HCT116 (cell line): Measurements from ENCODE around the gene GPRC5D. TPM values are rescaled to one million over a fixed set of nuclear protein-coding genes. Genes with fewer than 3 reads are reported as not detected.

Source experiments
- ATAC-seq: fragments of 200-7000 bp; cut with Tn5 transposase; 2 replicates; pipeline ENCODE4 v1.9.1; 2020; ENCODE audit warnings: mild to moderate bottlenecking, moderate library complexity
- BruUV-seq: library from RNA; stranded (reverse); fragments of 400-500 nt; replicated peaks from 2 replicates; lab custom pipeline; 2021; lab: Mats Ljungman, UMichigan
- CTCF ChIA-PET: fragments of 300-600 bp; sonication (Branson Sonifier 250); formaldehyde crosslinking; loops from one replicate; lab custom pipeline; 2021; ENCODE audit warnings: antibody characterized with exemption; lab: Charles Lee
- POLR2A ChIA-PET: fragments of 300-600, 350-600 bp; sonication (Branson Sonifier 250); formaldehyde crosslinking; loops from one replicate; lab custom pipeline; 2021; ENCODE audit warnings: antibody characterized with exemption; lab: Charles Lee
- RAD21 ChIA-PET, 2 experiments: fragments of 300-600 bp; sonication (Branson Sonifier 250); formaldehyde crosslinking; loops; one replicate each; lab custom pipeline; 2023; ENCODE audit warnings: low total read pairs in 2 of 2; ENCODE audit not compliant: uncharacterized antibody in 2 of 2, unreplicated experiment in 2 of 2, low non-redundant PET in 1 of 2; lab: Charles Lee
- DNase-seq: peaks from one replicate; pipeline ENCODE4 v3.0.0-alpha.2; 2010; ENCODE audit warnings: low read depth, low spot score
- H2AFZ ChIP-seq: fragments of 200-600 bp; shearing (Covaris generic), sonication (generic); 2 replicates; pipeline ENCODE4 v1.6.1; 2017; ENCODE audit warnings: low read depth, mixed run types, mixed read lengths, antibody characterized with exemption, low read length; ENCODE audit not compliant: poor library complexity, severe bottlenecking
- H3K27ac ChIP-seq: 2 replicates; pipeline ENCODE4 v1.5.1; 2012; ENCODE audit warnings: low read depth, low read length
- H3K27me3 ChIP-seq: fragments of 200-600 bp; sonication (generic); 2 replicates; pipeline ENCODE4 v1.6.1; 2016; ENCODE audit warnings: mixed run types, low read length, mixed read lengths; ENCODE audit not compliant: insufficient read depth
- H3K36me3 ChIP-seq, 2 experiments: fragments of 200-500 bp in 1 of 2; fragments of 200-600 bp in 1 of 2; sonication (Bioruptor generic) in 1 of 2; sonication (generic) in 1 of 2; 2 replicates each; pipeline versions ENCODE4 v1.5.1 to v1.6.1; 2014 to 2016; ENCODE audit warnings: low read length in 2 of 2, inconsistent platforms in 1 of 2, mixed read lengths in 1 of 2, mixed run types in 1 of 2; ENCODE audit not compliant: insufficient read depth in 2 of 2, control insufficient read depth in 1 of 2
- H3K4me1 ChIP-seq, 2 experiments: fragments of 200-600 bp in 1 of 2; sonication (generic) in 1 of 2; 2 replicates each; pipeline versions ENCODE4 v1.5.1 to v1.6.1; 2012 to 2017; ENCODE audit warnings: low read length in 2 of 2, inconsistent platforms in 1 of 2, mild to moderate bottlenecking in 1 of 2, mixed read lengths in 1 of 2, mixed run types in 1 of 2, moderate library complexity in 1 of 2; ENCODE audit not compliant: insufficient read depth in 2 of 2, control insufficient read depth in 1 of 2
- H3K4me2 ChIP-seq: fragments of 200-600 bp; sonication (generic); 2 replicates; pipeline ENCODE4 v1.6.1; 2017; ENCODE audit warnings: mixed run types, low read length, mixed read lengths
- H3K4me3 ChIP-seq, 2 experiments: fragments of 200-600 bp in 1 of 2; sonication (generic) in 1 of 2; replicated peaks in 1 of 2; 2 replicates each; pipeline ENCODE4 v1.5.1; 2011 to 2016; ENCODE audit warnings: low read length in 2 of 2, control low read depth in 1 of 2, low read depth in 1 of 2, mild to moderate bottlenecking in 1 of 2, mixed read lengths in 1 of 2, mixed run types in 1 of 2
- H3K79me2 ChIP-seq: fragments of 200-600 bp; sonication (generic); 2 replicates; pipeline ENCODE4 v1.6.1; 2017; ENCODE audit warnings: mild to moderate bottlenecking, mixed run types, low read length, moderate library complexity, mixed read lengths; ENCODE audit not compliant: insufficient read depth
- H3K9ac ChIP-seq: fragments of 200-600 bp; sonication (generic); 2 replicates; pipeline ENCODE4 v1.6.1; 2016; ENCODE audit warnings: low read length, mixed read lengths
- H3K9me2 ChIP-seq: fragments of 200-600 bp; sonication (generic), shearing (Covaris generic); 2 replicates; pipeline ENCODE4 v1.6.1; 2017; ENCODE audit warnings: mixed run types, mild to moderate bottlenecking, moderate library complexity; ENCODE audit not compliant: insufficient read depth
- H3K9me3 ChIP-seq, 2 experiments: fragments of 200-500 bp in 1 of 2; fragments of 200-600 bp in 1 of 2; sonication (Bioruptor generic) in 1 of 2; sonication (generic) in 1 of 2; 2 replicates each; pipeline ENCODE4 v1.6.1; 2014 to 2017; ENCODE audit warnings: low read length in 2 of 2, mixed read lengths in 2 of 2, inconsistent platforms in 1 of 2, low read depth in 1 of 2, mild to moderate bottlenecking in 1 of 2, mixed run types in 1 of 2, moderate library complexity in 1 of 2; ENCODE audit not compliant: control insufficient read depth in 1 of 2, insufficient read depth in 1 of 2
- H4K20me1 ChIP-seq: fragments of 200-600 bp; sonication (generic), shearing (Covaris generic); 2 replicates; pipeline ENCODE4 v1.6.1; 2017; ENCODE audit warnings: mixed run types, mild to moderate bottlenecking, moderate library complexity; ENCODE audit not compliant: insufficient read depth
- ATF3 ChIP-seq: IDR thresholded peaks from 2 replicates; pipeline ENCODE4 v1.6.1; 2012
- EGR1 ChIP-seq: IDR thresholded peaks from 2 replicates; pipeline ENCODE4 v1.6.1; 2012; ENCODE audit warnings: low read depth
- ELF1 ChIP-seq: IDR thresholded peaks from 2 replicates; pipeline ENCODE4 v1.6.1; 2012; ENCODE audit warnings: low read depth, borderline replicate concordance
- FOSL1 ChIP-seq: IDR thresholded peaks from 2 replicates; pipeline ENCODE4 v1.6.1; 2012; ENCODE audit warnings: low read depth
- JUND ChIP-seq: IDR thresholded peaks from 2 replicates; pipeline ENCODE4 v1.6.1; 2012
- POLR2A ChIP-seq: IDR thresholded peaks from 2 replicates; pipeline ENCODE4 v1.7.0; 2011; ENCODE audit warnings: borderline replicate concordance; ENCODE audit not compliant: insufficient read depth, insufficient read length; ENCODE audit errors: extremely low read depth
- SIN3A ChIP-seq: IDR thresholded peaks from 2 replicates; pipeline ENCODE4 v1.6.1; 2012; ENCODE audit warnings: low read depth
- SP1 ChIP-seq: IDR thresholded peaks from 2 replicates; pipeline ENCODE4 v1.6.1; 2012; ENCODE audit warnings: low read depth
- SRF ChIP-seq: IDR thresholded peaks from 2 replicates; pipeline ENCODE4 v1.6.1; 2012; ENCODE audit warnings: low read depth
- ZBTB33 ChIP-seq: IDR thresholded peaks from 2 replicates; pipeline ENCODE4 v1.6.1; 2011; ENCODE audit warnings: mild to moderate bottlenecking, low read length, moderate library complexity; ENCODE audit not compliant: insufficient replicate concordance; ENCODE audit errors: extremely low read depth
- ZFX ChIP-seq: fragments of 450-650 bp; IDR thresholded peaks from 2 replicates; pipeline ENCODE4 v1.6.1; 2017
- ZNF274 ChIP-seq: fragments of 200-500 bp; sonication (Bioruptor generic); IDR thresholded peaks from 2 replicates; pipeline ENCODE4 v1.6.1; 2014; ENCODE audit warnings: mild to moderate bottlenecking, low read depth, low read length, inconsistent platforms
- intact Hi-C: fragments of 100-400 bp; cut with micrococcal nuclease; formaldehyde crosslinking; loops from 2 replicates; pipeline ENCODE4 v1.10.0; 2022
- total RNA-seq: library from RNA; stranded (reverse); gene quantifications from one replicate; pipeline ENCODE4 v1.2.1, GENCODE V29; 2021; ENCODE audit not compliant: unreplicated experiment

GPRC5D gene
- total RNA-seq, 1 experiment from 2014 or later = not detected

GRCh38 chr12:12999271-12999958 lies 47.4 kb upstream of the GPRC5D start:
- Histone ChIP-seq H3K27ac (peak overlapping the region; percentile 45), H3K4me1 (peaks cover 3 to 18% of the 10 kb centered on the region in 2 experiments; a peak in 3 of 4 replicates), H4K20me1 (no peaks in the 10 kb centered on the region), H3K9me3 (no peaks in the 10 kb centered on the region)
- TF ChIP-seq ZNF274 (no peak), ELF1 (no peak), ZBTB33 (no peak), EGR1 (no peak), ZFX (no peak), JUND (no peak), SP1 (no peak), POLR2A (no peak), ATF3 (no peak), SRF (no peak), FOSL1 (no peak), SIN3A (no peak)
- TF ChIP-seq, all 23 proteins: peak for 0
- intact Hi-C loops = no loop called here
- H3K27me3 ChIP-seq = no peaks in the 10 kb centered on the region
- no peak overlapping the region for H2AFZ ChIP-seq
- POLR2A ChIA-PET = no interaction called here
- ATAC-seq = peak; percentile 24
- DNase-seq = no peak
- H3K79me2 ChIP-seq = peaks cover 25% of the 10 kb centered on the region
- RAD21 ChIA-PET = no interaction called here
- H3K9me2 ChIP-seq = no peaks in the 10 kb centered on the region
- peak overlapping the region; percentile 72 to 90 for H3K4me3 ChIP-seq
- CTCF ChIA-PET = no interaction called here
- BruUV-seq = TSS peak; percentile 47
- peak overlapping the region; percentile 88 for H3K4me2 ChIP-seq
- H3K9ac ChIP-seq = peak overlapping the region; percentile 77
- peaks cover 0 to 2% of the 10 kb centered on the region in 2 experiments; a peak in 1 of 4 replicates for H3K36me3 ChIP-seq
